HepG2 (cell line): ENCODE results near the gene SCAPER. TPM values are rescaled to one million over a fixed set of nuclear protein-coding genes. Genes with fewer than 3 reads are reported as not detected.

Experiments
- AHR ChIP-seq: IDR thresholded peaks from 2 replicates; pipeline ENCODE4 v1.6.1; 2018; ENCODE audit warnings: missing genetic modification reagents, missing compliant biosample characterization
- ASH2L ChIP-seq: fragments of 300-600, 200-600 bp; sonication (generic); IDR thresholded peaks from 2 replicates; pipeline ENCODE4 v1.7.0; 2017; ENCODE audit warnings: low read depth, mild to moderate bottlenecking, moderate library complexity, mixed read lengths, low read length; ENCODE audit not compliant: insufficient read length
- ATM ChIP-seq: fragments of 450-650 bp; IDR thresholded peaks from 2 replicates; pipeline ENCODE4 v1.7.1; 2017; ENCODE audit warnings: mild to moderate bottlenecking, borderline replicate concordance
- GZF1 ChIP-seq: sonication (generic); formaldehyde crosslinking; IDR thresholded peaks from 2 replicates; pipeline ENCODE4 v1.5.1; 2020; ENCODE audit warnings: mild to moderate bottlenecking, missing genetic modification reagents
- IRF2 ChIP-seq: IDR thresholded peaks from 2 replicates; pipeline ENCODE4 v1.6.1; 2018; ENCODE audit warnings: missing genetic modification reagents, missing compliant biosample characterization
- JUND ChIP-seq: sonication (generic); formaldehyde crosslinking; IDR thresholded peaks from 2 replicates; pipeline ENCODE4 v1.8.0; 2022; ENCODE audit warnings: mild to moderate bottlenecking, missing genetic modification reagents
- KDM1A ChIP-seq: IDR thresholded peaks from 2 replicates; pipeline ENCODE4 v1.6.1; 2016; ENCODE audit warnings: missing compliant biosample characterization
- MNT ChIP-seq: fragments of 450-650 bp; IDR thresholded peaks from 2 replicates; pipeline ENCODE4 v1.6.1; 2016
- MTA1 ChIP-seq: sonication (generic); formaldehyde crosslinking; IDR thresholded peaks from 2 replicates; pipeline ENCODE4 v1.4.0; 2020; ENCODE audit warnings: missing genetic modification reagents, mild to moderate bottlenecking, borderline replicate concordance
- PAF1 ChIP-seq: IDR thresholded peaks from 2 replicates; pipeline ENCODE4 v1.6.1; 2016; ENCODE audit warnings: missing genetic modification reagents, missing compliant biosample characterization
- POGZ ChIP-seq: sonication (generic); formaldehyde crosslinking; IDR thresholded peaks from 2 replicates; pipeline ENCODE4 v1.4.0; 2020; ENCODE audit warnings: mild to moderate bottlenecking, missing genetic modification reagents
- PRMT3 ChIP-seq: sonication (generic); formaldehyde crosslinking; IDR thresholded peaks from 2 replicates; pipeline ENCODE4 v1.8.1; 2022; ENCODE audit warnings: low read depth, mild to moderate bottlenecking, moderate library complexity, missing genetic modification reagents, borderline replicate concordance
- RAD21 ChIP-seq: fragments of 450-650 bp; formaldehyde crosslinking; IDR thresholded peaks from 2 replicates; pipeline ENCODE4 v1.5.0; 2020; ENCODE audit warnings: mild to moderate bottlenecking
- SALL1 ChIP-seq: sonication (generic); formaldehyde crosslinking; IDR thresholded peaks from 2 replicates; pipeline ENCODE4 v1.8.0; 2022; ENCODE audit warnings: mild to moderate bottlenecking, missing genetic modification reagents
- SPEN ChIP-seq: sonication (generic); formaldehyde crosslinking; IDR thresholded peaks from 2 replicates; pipeline ENCODE4 v1.5.1; 2020; ENCODE audit warnings: low read depth, mild to moderate bottlenecking, missing genetic modification reagents
- STAT5B ChIP-seq: sonication (generic); formaldehyde crosslinking; IDR thresholded peaks from 2 replicates; pipeline ENCODE4 v1.4.0; 2020; ENCODE audit warnings: missing genetic modification reagents
- ZBTB20 ChIP-seq: sonication (generic); formaldehyde crosslinking; IDR thresholded peaks from 2 replicates; pipeline ENCODE4 v1.8.1; 2023; ENCODE audit warnings: missing genetic modification reagents, low read depth, mild to moderate bottlenecking, borderline replicate concordance
- ZBTB33 ChIP-seq: sonication (generic); formaldehyde crosslinking; IDR thresholded peaks from 2 replicates; pipeline ENCODE4 v1.4.0; 2020; ENCODE audit warnings: missing genetic modification reagents
- ZMYM2 ChIP-seq: sonication (generic); formaldehyde crosslinking; IDR thresholded peaks from 2 replicates; pipeline ENCODE4 v1.8.0; 2022; ENCODE audit warnings: mild to moderate bottlenecking, missing genetic modification reagents
- ZNF451 ChIP-seq: sonication (generic); formaldehyde crosslinking; IDR thresholded peaks from 2 replicates; pipeline ENCODE4 v1.5.0; 2020; ENCODE audit warnings: mild to moderate bottlenecking, missing genetic modification reagents
- ZNF558 ChIP-seq: sonication (generic); formaldehyde crosslinking; IDR thresholded peaks from 2 replicates; pipeline ENCODE4 v1.9.0; 2022; ENCODE audit warnings: mild to moderate bottlenecking, missing genetic modification reagents, borderline replicate concordance
- ZNF607 ChIP-seq: sonication (generic); formaldehyde crosslinking; IDR thresholded peaks from 2 replicates; pipeline ENCODE4 v1.5.1; 2020; ENCODE audit warnings: missing genetic modification reagents, mild to moderate bottlenecking, borderline replicate concordance
- ZNF740 ChIP-seq: sonication (generic); formaldehyde crosslinking; IDR thresholded peaks from 2 replicates; pipeline ENCODE4 v1.4.0; 2020; ENCODE audit warnings: missing genetic modification reagents
- polyA plus RNA-seq, 8 experiments: library from polyadenylated mRNA; depleted of rRNA in 3 of 8; stranded (reverse) in 7 of 8; unstranded in 1 of 8; fragments of >200 nt; fragmentation: Illumina TruSeq in 4 of 8; extraction: Trizol in 4 of 8; gene quantifications; 2 replicates each; pipeline versions ENCODE4 v1.2.1 to v1.2.3, GENCODE V29; 2011 to 2016; ENCODE audit warnings: low read depth in 4 of 8, missing spikeins in 1 of 8, mixed read lengths in 1 of 8; ENCODE audit not compliant: insufficient read depth in 1 of 8
- total RNA-seq, 5 experiments: library from RNA; depleted of rRNA; stranded (reverse); fragments of >200 nt; fragmentation: Illumina TruSeq; extraction: Trizol; gene quantifications; 2 replicates each; pipeline ENCODE4 v1.2.3, GENCODE V29; 2016; ENCODE audit warnings: low read depth in 1 of 5
- TF ChIP-seq, protein P1 (sequence below): sonication (generic); formaldehyde crosslinking; IDR thresholded peaks from 2 replicates; pipeline ENCODE4; 2020; ENCODE audit warnings: missing genetic modification reagents, mild to moderate bottlenecking, borderline replicate concordance

Gene SCAPER
- total and polyA plus RNA-seq, 2 of the 13 experiments (the other 11 are each of a cell fraction or from before 2014, with no cell fraction given) = 4.3 to 10.5 TPM

GRCh38 chr15:76336254-76337058, 568.7 kb downstream of the SCAPER start, which contains the start of gene ISL2 (continued):
- TF ChIP-seq ZMYM2 (CRISPR knock-in tag) = 0 out of 2 replicates have a peak, but pooled peaks have one; percentile 39
- peak; percentile 88 for TF ChIP-seq POGZ
- no peak for TF ChIP-seq STAT5B (CRISPR knock-in tag)
- peak; percentile 70 for TF ChIP-seq IRF2
- 0 out of 2 replicates have a peak, but pooled peaks have one; percentile 28 for TF ChIP-seq JUND
- TF ChIP-seq KDM1A = 0 out of 2 replicates have a peak, but pooled peaks have one; percentile 28
- no peak; the same call in 1 of the 2 replicates for TF ChIP-seq MTA1 (CRISPR knock-in tag)
- TF ChIP-seq RAD21 (CRISPR knock-in tag) = no peak
- TF ChIP-seq PAF1 (CRISPR knock-in tag) = no peak
- TF ChIP-seq ATM = no peak
- TF ChIP-seq PRMT3 (CRISPR knock-in tag) = no peak
- peak; percentile 92 for TF ChIP-seq ZNF740 (CRISPR knock-in tag)
- TF ChIP-seq ZBTB20 (CRISPR knock-in tag) = no peak
- TF ChIP-seq GZF1 (CRISPR knock-in tag) = peak; percentile 66; the same call in 1 of the 2 replicates
- peak; percentile 76 for TF ChIP-seq ASH2L
- 0 out of 2 replicates have a peak, but pooled peaks have one; percentile 7 for TF ChIP-seq ZBTB33 (CRISPR knock-in tag)
- TF ChIP-seq ZNF451 = no peak
- TF ChIP-seq AHR (CRISPR knock-in tag) = no peak
- no peak for TF ChIP-seq ZNF607 (CRISPR knock-in tag)
- TF ChIP-seq SPEN (CRISPR knock-in tag) = peak; percentile 82
- no peak for TF ChIP-seq MNT
- TF ChIP-seq ZNF558 (CRISPR knock-in tag) = no peak
- TF ChIP-seq, protein P1, sequence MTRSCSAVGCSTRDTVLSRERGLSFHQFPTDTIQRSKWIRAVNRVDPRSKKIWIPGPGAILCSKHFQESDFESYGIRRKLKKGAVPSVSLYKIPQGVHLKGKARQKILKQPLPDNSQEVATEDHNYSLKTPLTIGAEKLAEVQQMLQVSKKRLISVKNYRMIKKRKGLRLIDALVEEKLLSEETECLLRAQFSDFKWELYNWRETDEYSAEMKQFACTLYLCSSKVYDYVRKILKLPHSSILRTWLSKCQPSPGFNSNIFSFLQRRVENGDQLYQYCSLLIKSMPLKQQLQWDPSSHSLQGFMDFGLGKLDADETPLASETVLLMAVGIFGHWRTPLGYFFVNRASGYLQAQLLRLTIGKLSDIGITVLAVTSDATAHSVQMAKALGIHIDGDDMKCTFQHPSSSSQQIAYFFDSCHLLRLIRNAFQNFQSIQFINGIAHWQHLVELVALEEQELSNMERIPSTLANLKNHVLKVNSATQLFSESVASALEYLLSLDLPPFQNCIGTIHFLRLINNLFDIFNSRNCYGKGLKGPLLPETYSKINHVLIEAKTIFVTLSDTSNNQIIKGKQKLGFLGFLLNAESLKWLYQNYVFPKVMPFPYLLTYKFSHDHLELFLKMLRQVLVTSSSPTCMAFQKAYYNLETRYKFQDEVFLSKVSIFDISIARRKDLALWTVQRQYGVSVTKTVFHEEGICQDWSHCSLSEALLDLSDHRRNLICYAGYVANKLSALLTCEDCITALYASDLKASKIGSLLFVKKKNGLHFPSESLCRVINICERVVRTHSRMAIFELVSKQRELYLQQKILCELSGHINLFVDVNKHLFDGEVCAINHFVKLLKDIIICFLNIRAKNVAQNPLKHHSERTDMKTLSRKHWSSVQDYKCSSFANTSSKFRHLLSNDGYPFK = peak; percentile 44; the same call in 1 of the 2 replicates
- TF ChIP-seq SALL1 (CRISPR knock-in tag) = peak; percentile 54; the same call in 1 of the 2 replicates
